SU-DHL-6 (cell line): ENCODE data around the gene CDC16.

Source experiments
- CTCF ChIP-seq: fragments of 200-600 bp; sonication (generic); IDR thresholded peaks from one replicate; pipeline ENCODE4 v1.5.1; 2017; ENCODE audit warnings: antibody characterized with exemption, mild to moderate bottlenecking, low read length, moderate library complexity; ENCODE audit not compliant: insufficient read depth, poor library complexity, severe bottlenecking
- EZH2phosphoT487 ChIP-seq: fragments of 200-600 bp; sonication (generic), shearing (Covaris generic); conservative IDR thresholded peaks from 2 replicates; pipeline ENCODE4 v1.6.1; 2018; ENCODE audit warnings: mild to moderate bottlenecking, antibody characterized with exemption, low read length, moderate library complexity, mixed read lengths

DNA sequence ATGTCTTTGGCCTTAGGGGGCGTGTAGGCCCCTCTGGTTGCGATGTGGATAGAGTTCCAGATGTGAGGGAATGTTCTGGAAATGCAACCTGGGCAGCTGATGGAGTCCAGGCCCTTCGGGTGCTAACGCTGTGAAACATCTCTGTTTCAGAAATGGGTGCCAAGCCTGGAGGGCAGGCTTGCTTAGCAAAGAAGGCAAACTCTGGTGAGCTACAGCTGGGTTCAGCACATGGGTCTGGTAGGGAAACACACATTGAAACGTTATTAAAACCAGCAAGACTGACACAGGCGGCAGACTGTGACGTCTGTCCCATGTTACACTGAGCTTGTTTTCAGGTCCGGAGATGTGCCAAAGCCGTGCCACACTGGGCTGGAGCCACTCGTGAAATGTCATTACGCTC, 8.6 kb upstream of the CDC16 start:
- TF ChIP-seq CTCF, result no peak
- no peak for TF ChIP-seq EZH2phosphoT487
